NCI-H2107 treated with DMSO at 0.1 percent for 48 hours (cell line): Measurements from ENCODE around the gene SLMAP.

Source experiments
- DNase-seq: peaks from one replicate; lab custom pipeline; 2025; ENCODE audit not compliant: unreplicated experiment; lab: John Stamatoyannopoulos, UW

Gene SLMAP

DNA sequence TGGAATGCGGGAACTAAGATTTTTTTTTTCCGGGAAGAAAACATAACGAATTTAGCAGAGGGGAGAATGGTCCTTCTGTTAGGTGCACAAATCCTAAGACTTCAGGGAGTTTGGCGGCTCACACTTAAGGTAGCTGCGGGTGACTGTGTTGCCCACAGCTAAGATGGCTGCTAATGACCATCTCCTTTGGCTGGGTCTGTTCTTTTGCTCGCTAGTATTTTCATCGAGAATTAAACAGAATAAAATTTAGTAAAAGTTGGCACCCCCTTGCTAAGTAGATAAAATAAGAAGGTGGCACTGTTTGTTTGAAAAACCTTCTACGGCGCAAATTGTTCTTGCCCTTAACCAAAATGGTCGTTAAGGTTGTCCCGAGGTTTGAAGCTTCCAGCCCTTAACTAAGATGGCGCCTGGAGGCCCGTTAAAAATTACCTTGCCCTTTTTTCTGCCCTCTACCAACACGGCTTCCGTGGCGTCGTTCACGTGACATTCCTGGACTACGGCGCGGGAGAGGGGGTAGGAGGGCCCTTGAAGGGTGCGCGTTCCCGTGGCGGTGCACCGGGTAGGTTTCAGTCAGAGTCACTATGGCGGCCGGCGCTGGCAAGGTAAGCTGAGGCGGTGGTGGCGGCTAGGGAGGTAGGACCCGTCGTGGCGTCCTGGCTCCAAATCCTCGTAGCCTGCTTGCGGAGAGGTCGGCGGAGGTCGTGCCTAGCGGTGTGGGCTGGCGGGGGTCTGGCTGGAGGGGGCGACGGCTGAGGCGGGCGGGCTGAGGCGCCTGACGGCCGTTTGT lies at the start of gene SLMAP:
TSS of gene SLMAP (plus strand) at position 569 of the 787 bp plus-strand sequence. CDS start 1,343 bp downstream, outside the sequence.
- peak; percentile 80 for DNase-seq

DNA sequence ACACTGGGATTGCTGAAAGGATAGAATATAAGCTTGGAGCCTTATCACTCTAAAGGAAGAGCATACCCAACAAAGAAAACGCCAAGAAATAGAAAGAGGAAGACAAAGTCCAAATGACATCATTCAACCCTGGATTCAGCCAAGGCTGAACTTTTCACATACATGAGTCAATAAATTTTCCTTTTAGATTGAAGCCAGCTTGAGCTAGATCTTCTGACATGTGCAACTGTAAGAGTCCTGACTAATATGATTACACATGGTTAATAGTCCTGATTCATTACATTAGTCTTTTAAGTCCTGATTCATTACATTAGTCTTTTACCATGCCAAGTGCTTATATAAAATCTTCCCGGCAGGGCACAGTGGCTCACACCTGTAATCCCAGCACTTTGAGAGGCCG lies 49.6 kb upstream of the SLMAP start:
- no peak for DNase-seq

GRCh38 chr3:57709031-57709430 lies 47.1 kb upstream of the SLMAP start:
- no peak for DNase-seq

DNA sequence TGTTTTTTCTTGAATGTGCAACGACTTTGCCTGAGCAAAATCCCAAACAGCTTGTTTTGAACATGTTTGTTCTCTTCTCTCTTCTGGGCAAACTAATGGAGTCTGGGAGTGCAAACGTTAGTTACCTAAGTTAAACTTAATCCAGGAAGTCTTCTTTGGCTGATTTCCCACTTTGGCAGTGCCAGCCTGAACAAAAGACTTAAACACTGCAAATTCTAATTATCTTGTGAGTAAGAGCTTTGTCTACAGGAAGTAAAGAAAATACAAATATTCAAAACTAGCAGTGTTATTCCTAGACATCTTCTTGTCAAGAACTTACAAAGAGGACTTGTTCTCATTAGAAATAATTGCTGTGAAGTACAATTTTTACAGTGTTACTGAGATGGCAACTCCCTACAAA lies 46.5 kb upstream of the SLMAP start:
- no peak for DNase-seq

DNA sequence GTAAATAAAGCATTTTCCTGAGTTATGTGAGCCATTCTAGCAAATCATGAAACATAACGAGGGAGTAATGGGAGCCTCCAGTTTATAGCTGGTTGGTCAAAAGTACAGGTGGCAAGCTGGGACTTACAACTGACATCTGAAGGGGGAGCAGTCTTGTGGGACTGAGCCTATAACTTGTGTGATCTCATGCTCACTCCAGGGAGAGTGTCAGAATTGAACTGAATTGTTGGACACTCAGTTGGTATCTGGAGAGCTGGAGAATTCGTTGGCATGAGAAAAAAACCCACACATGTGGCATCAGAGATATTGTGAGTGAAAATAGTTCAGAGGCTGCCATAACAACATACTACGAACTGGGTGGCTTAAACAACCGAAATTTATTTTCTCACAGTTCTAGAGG lies 40.4 kb upstream of the SLMAP start:
- no peak for DNase-seq

DNA sequence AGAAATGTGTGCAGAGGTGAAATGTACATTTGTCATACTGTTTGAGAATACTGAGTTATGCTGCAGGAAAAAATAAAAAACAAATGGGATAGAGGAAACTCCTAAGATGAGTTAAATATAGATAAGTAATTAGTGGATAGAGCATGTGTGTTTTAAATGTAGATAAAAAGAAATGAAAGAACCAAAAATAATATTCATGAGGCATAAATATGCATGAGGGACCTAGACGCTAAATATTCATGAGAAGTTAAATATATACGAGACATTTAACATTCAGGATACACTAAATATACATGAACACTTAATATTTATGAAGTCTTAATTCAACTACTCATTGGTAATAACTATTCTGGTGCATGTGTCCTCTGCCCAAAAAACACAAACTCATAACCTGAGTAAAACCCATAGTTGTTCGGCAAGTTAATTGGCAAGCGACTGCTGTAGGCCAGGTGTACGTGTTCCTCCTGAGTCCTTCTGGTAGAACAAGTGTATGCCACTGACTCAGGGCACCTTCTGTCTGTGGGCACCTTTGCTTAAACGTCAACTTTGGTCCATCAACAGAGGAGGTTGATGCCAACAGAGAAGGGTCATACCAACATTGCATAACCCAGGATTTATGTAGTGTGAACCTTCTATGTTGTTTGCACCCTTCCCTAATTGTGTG lies 38.8 kb upstream of the SLMAP start:
- no peak for DNase-seq

GRCh38 chr3:57718118-57718517 lies 38.0 kb upstream of the SLMAP start:
- DNase-seq, result no peak

DNA sequence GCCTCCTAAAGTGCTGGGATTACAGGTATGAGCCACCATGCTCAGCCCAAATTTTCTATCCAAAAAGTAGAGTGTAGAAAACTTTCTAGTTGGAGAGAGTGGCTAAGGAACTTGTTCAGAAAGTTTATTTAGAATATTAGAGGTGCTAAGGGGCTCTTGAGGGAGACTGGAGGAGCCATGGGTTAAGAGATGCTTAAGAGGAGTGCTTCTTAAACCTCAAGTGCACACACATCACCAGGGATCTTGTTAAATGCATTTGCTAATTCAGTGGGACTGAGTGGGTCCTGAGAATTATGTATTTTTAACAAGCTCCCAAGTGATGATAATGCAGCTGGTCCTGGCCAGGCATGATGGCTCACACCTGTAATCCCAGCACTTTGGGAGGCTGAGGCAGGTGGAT lies 29.7 kb upstream of the SLMAP start:
- no peak for DNase-seq

DNA sequence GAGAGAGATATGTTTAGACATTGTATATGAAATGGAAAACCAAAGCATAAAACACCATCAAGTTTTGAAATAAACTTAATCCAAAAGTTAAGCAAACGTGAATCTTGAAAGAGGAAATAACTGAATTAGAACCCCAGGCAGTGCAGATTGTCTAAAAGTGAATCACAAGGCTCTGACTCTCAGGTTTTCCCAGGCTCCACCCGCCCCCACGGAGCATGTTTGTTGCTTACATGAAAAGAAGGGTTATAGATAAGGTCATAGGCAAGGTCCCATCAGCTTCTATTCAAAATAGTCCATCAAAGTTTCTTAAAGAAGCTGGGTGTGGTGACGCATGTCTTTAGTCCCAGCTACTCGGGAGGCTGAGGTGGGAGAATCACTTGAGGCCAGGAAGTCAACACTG lies 29.0 kb upstream of the SLMAP start:
- no peak for DNase-seq

- DNase-seq, result no peak
Measured at GRCh38 chr3:57729334-57730045, 26.6 kb upstream of the SLMAP start.

- no peak for DNase-seq
Measured at GRCh38 chr3:57730682-57731081, 25.4 kb upstream of the SLMAP start.

DNA sequence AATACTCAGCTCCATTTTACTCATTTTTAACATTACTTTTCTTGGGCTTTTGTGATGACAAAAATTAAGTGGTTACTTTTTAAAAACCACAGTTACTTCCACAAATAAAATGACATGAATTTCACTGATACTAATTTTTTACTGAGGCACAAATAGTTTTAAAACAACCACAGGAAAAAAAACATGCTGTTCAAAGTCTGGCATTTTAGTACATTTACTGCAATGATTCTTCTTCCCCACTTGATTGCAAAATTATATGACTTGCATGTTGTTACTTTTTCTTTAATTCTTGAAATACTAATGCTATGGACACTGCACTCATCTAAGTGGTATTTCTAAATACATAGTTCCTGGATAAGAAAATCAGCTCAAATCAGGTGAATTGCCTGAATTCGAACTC lies 24.8 kb upstream of the SLMAP start:
- DNase-seq, result no peak

DNA sequence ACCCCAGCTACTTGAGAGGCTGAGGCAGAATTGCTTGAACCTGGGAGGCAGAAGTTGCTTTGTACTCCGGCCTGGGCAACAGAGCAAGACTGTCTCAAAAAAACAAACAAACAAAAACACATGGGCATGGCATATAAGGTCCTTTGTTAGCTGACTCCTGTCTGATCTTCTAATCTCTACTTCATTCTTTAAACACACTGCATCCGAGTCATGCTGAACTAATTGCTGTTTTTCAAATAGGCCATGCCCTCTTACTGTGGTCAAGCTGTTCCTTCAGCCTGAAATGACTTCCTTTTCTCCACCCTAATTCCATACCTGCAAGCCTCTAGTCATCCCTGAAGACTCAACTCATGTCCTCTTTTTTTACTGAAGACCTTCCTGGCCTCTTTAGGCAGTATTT lies 22.3 kb upstream of the SLMAP start:
- no peak for DNase-seq

DNA sequence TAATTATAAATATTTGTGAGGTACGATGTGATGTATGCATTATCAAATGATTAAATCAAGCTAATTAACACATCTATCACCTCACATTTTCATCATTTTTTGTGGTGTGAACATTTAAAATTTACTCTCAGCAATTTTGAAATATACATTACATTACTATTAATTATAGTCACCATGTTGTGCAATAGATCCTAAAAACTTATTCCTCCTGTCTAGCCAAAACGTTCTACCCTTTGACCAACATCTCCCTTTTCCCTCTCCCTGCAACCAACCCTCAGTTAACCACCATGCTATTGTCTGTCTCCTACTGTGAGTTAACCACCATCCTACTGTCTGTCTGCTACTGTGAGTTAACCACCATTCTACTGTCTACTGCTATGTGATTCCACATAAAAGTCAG lies 20.7 kb upstream of the SLMAP start:
- no peak for DNase-seq

DNA sequence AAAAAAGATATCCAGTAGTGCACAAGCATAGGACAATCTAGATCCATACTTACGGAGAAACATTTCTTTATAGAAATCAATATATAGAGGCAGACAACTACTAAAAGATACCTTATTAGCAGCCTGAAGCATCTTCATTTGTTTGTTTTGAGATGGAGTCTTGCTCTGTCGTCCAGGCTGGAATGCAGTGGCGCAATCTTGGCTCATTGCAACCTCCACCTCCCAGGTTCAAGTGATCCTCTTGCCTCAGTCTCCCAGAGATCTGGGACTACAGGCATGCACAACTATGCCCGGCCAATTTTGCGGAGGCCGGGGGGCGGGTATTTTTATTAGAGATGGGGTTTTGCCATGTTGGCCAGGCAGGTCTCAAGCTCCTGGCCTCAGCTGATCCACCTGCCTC lies 18.3 kb upstream of the SLMAP start:
- no peak for DNase-seq

- no peak for DNase-seq
Measured at GRCh38 chr3:57738391-57738790, 17.7 kb upstream of the SLMAP start.

DNA sequence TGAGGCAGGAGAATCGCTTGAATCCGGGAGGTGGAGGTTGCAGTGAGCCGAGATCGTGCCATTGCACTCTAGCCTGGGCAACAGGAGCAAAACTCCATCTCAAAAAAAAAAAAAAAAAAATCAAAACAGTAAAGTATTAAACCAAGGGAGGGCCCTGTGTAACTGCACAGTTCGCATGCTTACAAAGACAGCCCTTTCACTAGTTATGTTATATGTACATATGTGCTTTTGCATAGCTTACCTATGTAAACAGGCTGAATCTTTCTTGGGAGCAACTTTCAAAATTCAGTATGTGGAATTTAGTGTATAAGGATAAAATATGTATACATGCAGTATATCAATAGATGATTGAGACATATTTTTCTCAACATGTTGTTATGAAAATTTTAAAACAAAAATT lies 16.1 kb upstream of the SLMAP start:
- no peak for DNase-seq

DNA sequence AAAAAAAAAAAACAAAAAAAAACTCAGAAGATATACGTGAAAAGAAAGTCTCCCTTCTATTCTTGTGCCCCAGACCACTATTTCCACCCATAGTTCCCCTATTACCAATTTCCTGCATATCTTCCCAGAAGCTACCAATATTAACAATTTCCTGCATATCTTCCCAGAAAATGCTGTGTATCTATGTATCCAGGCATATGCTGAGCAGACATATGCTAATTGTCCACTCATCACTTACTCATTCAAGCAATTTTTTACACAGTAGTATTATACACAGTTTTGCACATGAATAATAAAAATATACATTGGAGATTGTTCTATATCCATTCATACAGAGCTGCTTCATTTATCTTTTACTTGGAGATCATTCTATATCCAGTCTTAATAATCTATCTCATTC lies 12.6 kb upstream of the SLMAP start:
- no peak for DNase-seq

- DNase-seq, result no peak
Measured at GRCh38 chr3:57745101-57745500, 11.0 kb upstream of the SLMAP start.

GRCh38 chr3:57746156-57747010 lies 9.7 kb upstream of the SLMAP start:
- no peak for DNase-seq

GRCh38 chr3:57749542-57749941 lies 6.6 kb upstream of the SLMAP start:
- no peak for DNase-seq
